Tibial nerve (tissue), 4 donors: Measurements from ENCODE around the gene BAZ2B. TPM values are rescaled to one million over a fixed set of nuclear protein-coding genes. Genes with fewer than 3 reads are reported as not detected.
"Not testable (repeated sequence)": the region's sequence is repeated elsewhere in the genome, so short reads cannot be mapped to it uniquely, and the experiment has no call there.

Source experiments
- DNase-seq, 2 donors: peaks; one replicate each; pipeline ENCODE4 v3.0.0-alpha.2; 2019; ENCODE audit warnings: low spot score in 2 of 2
- H3K27ac ChIP-seq, 4 donors: fragments of 200-600 bp; sonication (generic) in 3 of 4; one replicate each; pipeline ENCODE4 v1.5.1; 2017 to 2019; ENCODE audit warnings: mild to moderate bottlenecking in 1 of 4
- H3K27me3 ChIP-seq, 2 donors: fragments of 200-600 bp; sonication (generic) in 1 of 2; one replicate each; pipeline versions ENCODE4 v1.5.1 to v1.6.0; 2017 to 2019
- H3K36me3 ChIP-seq, 3 donors: fragments of 200-600 bp; sonication (generic); one replicate each; pipeline ENCODE4 v1.5.1; 2018 to 2019
- H3K4me1 ChIP-seq, 4 donors: fragments of 200-600 bp; sonication (generic) in 3 of 4; one replicate each; pipeline ENCODE4 v1.5.1; 2017 to 2019
- H3K4me3 ChIP-seq, 4 donors: fragments of 200-600 bp; sonication (generic) in 3 of 4; one replicate each; pipeline ENCODE4 v1.5.1; 2017 to 2019; ENCODE audit warnings: mild to moderate bottlenecking in 1 of 4, moderate library complexity in 1 of 4
- H3K9me3 ChIP-seq, 4 donors: fragments of 200-600 bp; sonication (generic) in 3 of 4; one replicate each; pipeline ENCODE4 v1.5.1; 2017 to 2019
- EP300 ChIP-seq, 2 donors: sonication (generic); formaldehyde crosslinking; IDR thresholded peaks; one replicate each; pipeline ENCODE4 v1.6.1; 2017; ENCODE audit warnings: antibody characterized with exemption in 2 of 2, mild to moderate bottlenecking in 1 of 2
- POLR2A ChIP-seq, 2 donors: fragments of 450-650 bp; IDR thresholded peaks; one replicate each; pipeline ENCODE4 v1.6.1; 2017; ENCODE audit warnings: antibody characterized with exemption in 2 of 2, mild to moderate bottlenecking in 2 of 2, moderate library complexity in 2 of 2
- WGBS, 2 donors: methylation state at CpG; one replicate each; pipeline ENCODE4 v1.1.5; 2018; 5-methylcytosine and 5-hydroxymethylcytosine counted together
- total RNA-seq, 4 donors: library from RNA; depleted of rRNA; stranded (reverse); fragments of >200 nt; gene quantifications; one replicate each; pipeline ENCODE4 v1.1.0, GENCODE V29; 2016
- TF ChIP-seq, protein P1 (sequence below), 5 experiments: fragments of 200-600 bp in 3 of 5; fragments of 450-650 bp in 2 of 5; sonication (generic) in 3 of 5; IDR thresholded peaks; one replicate each; pipeline ENCODE4 v1.5.1; 2016 to 2019; ENCODE audit warnings: antibody characterized with exemption in 5 of 5, mild to moderate bottlenecking in 3 of 5, moderate library complexity in 2 of 5

Gene BAZ2B
- total RNA-seq, 4 donors from 2014 or later = 98.4 to 135 (median 114) TPM

GRCh38 chr2:159371506-159371905 lies 244.8 kb downstream of the BAZ2B start:
- H3K4me3 ChIP-seq = no peak overlapping the region
- 69 to 72% methylated on average over 2 of the region's 2 CpGs for WGBS, 2 donors
- H3K4me1 ChIP-seq = no peaks in the 10 kb centered on the region
- no peaks in the 10 kb centered on the region for H3K9me3 ChIP-seq
- no peak for DNase-seq
- TF ChIP-seq, protein P1, sequence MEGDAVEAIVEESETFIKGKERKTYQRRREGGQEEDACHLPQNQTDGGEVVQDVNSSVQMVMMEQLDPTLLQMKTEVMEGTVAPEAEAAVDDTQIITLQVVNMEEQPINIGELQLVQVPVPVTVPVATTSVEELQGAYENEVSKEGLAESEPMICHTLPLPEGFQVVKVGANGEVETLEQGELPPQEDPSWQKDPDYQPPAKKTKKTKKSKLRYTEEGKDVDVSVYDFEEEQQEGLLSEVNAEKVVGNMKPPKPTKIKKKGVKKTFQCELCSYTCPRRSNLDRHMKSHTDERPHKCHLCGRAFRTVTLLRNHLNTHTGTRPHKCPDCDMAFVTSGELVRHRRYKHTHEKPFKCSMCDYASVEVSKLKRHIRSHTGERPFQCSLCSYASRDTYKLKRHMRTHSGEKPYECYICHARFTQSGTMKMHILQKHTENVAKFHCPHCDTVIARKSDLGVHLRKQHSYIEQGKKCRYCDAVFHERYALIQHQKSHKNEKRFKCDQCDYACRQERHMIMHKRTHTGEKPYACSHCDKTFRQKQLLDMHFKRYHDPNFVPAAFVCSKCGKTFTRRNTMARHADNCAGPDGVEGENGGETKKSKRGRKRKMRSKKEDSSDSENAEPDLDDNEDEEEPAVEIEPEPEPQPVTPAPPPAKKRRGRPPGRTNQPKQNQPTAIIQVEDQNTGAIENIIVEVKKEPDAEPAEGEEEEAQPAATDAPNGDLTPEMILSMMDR (IDR thresholded peaks at IDR 0.05) = no peak
- no peak for TF ChIP-seq EP300 (IDR thresholded peaks at IDR 0.05)
- H3K27ac ChIP-seq = no peak overlapping the region
- no peaks in the 10 kb centered on the region for H3K27me3 ChIP-seq
- peaks cover 6 to 76% (median 13%) of the 10 kb centered on the region in 3 donors for H3K36me3 ChIP-seq

GRCh38 chr2:159366538-159366937 lies 249.8 kb downstream of the BAZ2B start:
- Histone ChIP-seq H3K36me3 (peaks cover 4 to 92% (median 7%) of the 10 kb centered on the region in 3 donors), H3K4me3 (no peak overlapping the region)

GRCh38 chr2:159362816-159363251 lies 253.5 kb downstream of the BAZ2B start:
- Histone ChIP-seq H3K27ac (no peak overlapping the region), H3K9me3 (peaks cover 0 to 14% (median 0%) of the 10 kb centered on the region in 4 donors), H3K4me3 (no peak overlapping the region), H3K27me3 (no peaks in the 10 kb centered on the region), H3K4me1 (peaks cover 0 to 8% (median 0%) of the 10 kb centered on the region in 4 donors), H3K36me3 (peaks cover 0 to 74% (median 7%) of the 10 kb centered on the region in 3 donors)
- no peak for DNase-seq
- WGBS, 2 donors = 61 to 88% methylated on average over 2 of the region's 2 CpGs
- TF ChIP-seq, protein P1 (IDR thresholded peaks at IDR 0.05) = no peak
- TF ChIP-seq POLR2A (IDR thresholded peaks at IDR 0.05) (no peak), EP300 (IDR thresholded peaks at IDR 0.05) (no peak)

More at GRCh38 chr2:159366538-159366937, 249.8 kb downstream of the BAZ2B start:
- no peak for DNase-seq
- TF ChIP-seq POLR2A (IDR thresholded peaks at IDR 0.05) = no peak
- TF ChIP-seq, protein P1 (IDR thresholded peaks at IDR 0.05) = no peak
- H3K4me1 ChIP-seq = no peaks in the 10 kb centered on the region
- H3K27me3 ChIP-seq = no peaks in the 10 kb centered on the region
- WGBS, 2 donors = 97% methylated on average over 3 of the region's 3 CpGs
- H3K9me3 ChIP-seq = peaks cover 0 to 3% (median 0%) of the 10 kb centered on the region in 4 donors
- no peak overlapping the region for H3K27ac ChIP-seq

DNA sequence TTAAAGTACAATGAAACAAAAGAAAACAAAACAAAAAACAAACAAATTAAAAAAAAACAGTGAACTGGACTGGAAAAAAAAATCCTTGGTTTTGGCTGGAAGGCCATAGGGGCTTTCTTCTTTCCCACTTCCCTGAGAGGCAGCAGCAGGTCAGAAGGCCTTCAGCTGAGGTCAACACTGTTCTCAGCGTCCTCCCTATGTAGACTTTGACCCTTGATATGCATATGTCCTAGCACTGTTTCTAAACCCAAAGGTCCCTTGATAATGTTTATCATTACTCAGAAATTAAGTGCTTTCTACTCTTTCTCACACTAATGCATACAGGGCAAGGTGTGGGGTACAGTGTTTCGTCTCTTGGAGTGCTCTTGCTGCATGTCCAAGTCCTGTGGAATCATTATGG lies 254.3 kb downstream of the BAZ2B start:
- TF ChIP-seq POLR2A (IDR thresholded peaks at IDR 0.05) (no peak), EP300 (IDR thresholded peaks at IDR 0.05) (no peak)
- TF ChIP-seq, protein P1 (IDR thresholded peaks at IDR 0.05) = no peak
- Histone ChIP-seq H3K9me3 (peaks cover 0 to 14% (median 0%) of the 10 kb centered on the region in 4 donors), H3K4me1 (peaks cover 0 to 8% (median 0%) of the 10 kb centered on the region in 4 donors), H3K27ac (no peak overlapping the region), H3K27me3 (no peaks in the 10 kb centered on the region), H3K4me3 (no peak overlapping the region), H3K36me3 (peaks cover 0 to 68% (median 7%) of the 10 kb centered on the region in 3 donors)
- no peak for DNase-seq
- 93% methylated on average over 2 of the region's 2 CpGs for WGBS, 2 donors

GRCh38 chr2:159361603-159362002 lies 254.7 kb downstream of the BAZ2B start:
- H3K36me3 ChIP-seq = peaks cover 0 to 67% (median 7%) of the 10 kb centered on the region in 3 donors
- 76 to 98% methylated on average over 3 of the region's 3 CpGs for WGBS, 2 donors
- H3K27me3 ChIP-seq, DNase-seq, H3K27ac ChIP-seq, H3K4me3 ChIP-seq, H3K4me1 ChIP-seq: not testable (repeated sequence)
- peaks cover 0 to 14% (median 0%) of the 10 kb centered on the region in 4 donors for H3K9me3 ChIP-seq
